ENCODE measurements around the gene IRX2.

GRCh38 chr5:2741956-2742355, 9.5 kb downstream of the IRX2 start:
- TF ChIP-seq SUZ12 (IDR thresholded peaks at IDR 0.05; ENCODE audit: extremely low read depth, insufficient read depth, insufficient read length) (no peak), YY1 (IDR thresholded peaks at IDR 0.05; ENCODE audit: insufficient read depth, insufficient read length) (no peak)
